Measurements from ENCODE around the gene NMNAT3.
A peak's percentile ranks its signal among the peaks of the same experiment; 100 is the strongest.

The NMNAT3 gene

GRCh38 chr3:139620438-139620837 lies 57.3 kb downstream of the NMNAT3 start:
- peak; percentile 20 for DNase-seq (ENCODE audit: low read depth, low spot score)
- H3K36me3 ChIP-seq (ENCODE audit: insufficient read depth, low read length) = no peaks in the 10 kb centered on the region
- H3K27ac ChIP-seq = no peak overlapping the region
- TF ChIP-seq FOXP2 (optimal IDR thresholded peaks at IDR 0.05; ENCODE audit: control extremely low read depth, extremely low read length, insufficient read depth) (no peak), EZH2 (IDR thresholded peaks at IDR 0.05) (no peak), POLR2AphosphoS5 (IDR thresholded peaks at IDR 0.05; ENCODE audit: borderline replicate concordance, low read depth, low read length) (no peak)
- H3K9ac ChIP-seq (ENCODE audit: insufficient read length) = no peak overlapping the region
- no peaks in the 10 kb centered on the region for H3K9me3 ChIP-seq (ENCODE audit: low read depth, low read length)
- H3K4me3 ChIP-seq = no peak overlapping the region

GRCh38 chr3:139619484-139619883 lies 58.3 kb downstream of the NMNAT3 start:
- Histone ChIP-seq H3K9ac (ENCODE audit: insufficient read length) (no peak overlapping the region), H3K9me3 (ENCODE audit: low read depth, low read length) (no peaks in the 10 kb centered on the region), H3K36me3 (ENCODE audit: insufficient read depth, low read length) (no peaks in the 10 kb centered on the region), H3K27ac (no peak overlapping the region), H3K4me3 (no peak overlapping the region)
- no peak for DNase-seq (ENCODE audit: low read depth, low spot score)
- TF ChIP-seq POLR2AphosphoS5 (IDR thresholded peaks at IDR 0.05; ENCODE audit: borderline replicate concordance, low read depth, low read length) (no peak), FOXP2 (optimal IDR thresholded peaks at IDR 0.05; ENCODE audit: control extremely low read depth, extremely low read length, insufficient read depth) (no peak), EZH2 (IDR thresholded peaks at IDR 0.05) (no peak)

DNA sequence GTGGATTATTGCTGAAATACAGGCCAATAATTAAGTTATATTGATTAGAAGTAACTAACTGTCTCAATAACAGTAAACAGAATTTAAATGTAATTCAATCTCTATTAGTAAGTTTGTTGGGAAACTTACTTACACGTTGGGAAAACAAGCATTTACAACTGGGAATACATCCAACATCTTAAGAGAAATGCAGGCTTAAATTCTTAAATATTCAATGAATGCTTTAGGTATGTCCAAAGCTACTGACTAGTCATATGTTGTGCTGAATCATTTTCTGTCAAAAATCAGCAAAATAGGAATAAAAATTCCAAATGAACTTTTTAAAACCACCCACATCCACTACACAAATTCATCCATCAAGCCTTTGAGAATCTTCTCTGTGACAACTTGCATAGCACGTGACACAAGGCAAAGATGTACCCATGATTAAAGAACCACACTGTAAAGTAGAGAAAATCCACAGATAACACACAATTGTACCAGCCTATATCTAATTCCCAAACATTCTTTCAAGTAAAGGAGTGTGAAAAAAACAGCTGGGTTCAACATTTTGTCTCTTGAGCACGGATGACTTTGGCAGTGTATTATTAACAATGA lies 60.0 kb downstream of the NMNAT3 start:
- Histone ChIP-seq H3K4me3 (no peak overlapping the region), H3K9me3 (ENCODE audit: low read depth, low read length) (no peaks in the 10 kb centered on the region), H3K9ac (ENCODE audit: insufficient read length) (no peak overlapping the region), H3K36me3 (ENCODE audit: insufficient read depth, low read length) (no peaks in the 10 kb centered on the region), H3K27ac (no peak overlapping the region)
- no peak for DNase-seq (ENCODE audit: low read depth, low spot score)
- TF ChIP-seq EZH2 (IDR thresholded peaks at IDR 0.05) (no peak), POLR2AphosphoS5 (IDR thresholded peaks at IDR 0.05; ENCODE audit: borderline replicate concordance, low read depth, low read length) (no peak), FOXP2 (optimal IDR thresholded peaks at IDR 0.05; ENCODE audit: control extremely low read depth, extremely low read length, insufficient read depth) (no peak)

- no peak overlapping the region for H3K4me3 ChIP-seq
- no peaks in the 10 kb centered on the region for H3K9me3 ChIP-seq (ENCODE audit: low read depth, low read length)
- H3K27ac ChIP-seq = no peak overlapping the region
- no peak for DNase-seq (ENCODE audit: low read depth, low spot score)
- H3K9ac ChIP-seq (ENCODE audit: insufficient read length) = no peak overlapping the region
- no peak for TF ChIP-seq EZH2 (IDR thresholded peaks at IDR 0.05)
- H3K36me3 ChIP-seq (ENCODE audit: insufficient read depth, low read length) = no peaks in the 10 kb centered on the region
These were observed 66.2 kb downstream of the NMNAT3 start for GRCh38 chr3:139611528-139611927.

- no peaks in the 10 kb centered on the region for H3K36me3 ChIP-seq (ENCODE audit: insufficient read depth, low read length)
- TF ChIP-seq EZH2 (IDR thresholded peaks at IDR 0.05) (no peak), FOXP2 (optimal IDR thresholded peaks at IDR 0.05; ENCODE audit: control extremely low read depth, extremely low read length, insufficient read depth) (no peak), POLR2AphosphoS5 (IDR thresholded peaks at IDR 0.05; ENCODE audit: borderline replicate concordance, low read depth, low read length) (no peak)
- no peak for DNase-seq (ENCODE audit: low read depth, low spot score)
These were observed 66.9 kb downstream of the NMNAT3 start for GRCh38 chr3:139610886-139611285.

GRCh38 chr3:139608924-139609323 lies 68.8 kb downstream of the NMNAT3 start:
- TF ChIP-seq EZH2 (IDR thresholded peaks at IDR 0.05) = no peak
- TF ChIP-seq POLR2AphosphoS5 (IDR thresholded peaks at IDR 0.05; ENCODE audit: borderline replicate concordance, low read depth, low read length) = no peak
- no peak for TF ChIP-seq FOXP2 (optimal IDR thresholded peaks at IDR 0.05; ENCODE audit: control extremely low read depth, extremely low read length, insufficient read depth)
- Histone ChIP-seq H3K9ac (ENCODE audit: insufficient read length) (no peak overlapping the region), H3K36me3 (ENCODE audit: insufficient read depth, low read length) (no peaks in the 10 kb centered on the region), H3K27ac (no peak overlapping the region), H3K9me3 (ENCODE audit: low read depth, low read length) (no peaks in the 10 kb centered on the region), H3K4me3 (no peak overlapping the region)
- DNase-seq (ENCODE audit: low read depth, low spot score) = no peak

More at GRCh38 chr3:139610886-139611285, 66.9 kb downstream of the NMNAT3 start:
- H3K4me3 ChIP-seq = no peak overlapping the region
- no peak overlapping the region for H3K9ac ChIP-seq (ENCODE audit: insufficient read length)
- no peaks in the 10 kb centered on the region for H3K9me3 ChIP-seq (ENCODE audit: low read depth, low read length)
- H3K27ac ChIP-seq = no peak overlapping the region

- no peak for DNase-seq (ENCODE audit: low read depth, low spot score)
- no peak overlapping the region for H3K27ac ChIP-seq
- H3K9ac ChIP-seq (ENCODE audit: insufficient read length) = no peak overlapping the region
- H3K9me3 ChIP-seq (ENCODE audit: low read depth, low read length) = no peaks in the 10 kb centered on the region
- no peak overlapping the region for H3K4me3 ChIP-seq
- TF ChIP-seq POLR2AphosphoS5 (IDR thresholded peaks at IDR 0.05; ENCODE audit: borderline replicate concordance, low read depth, low read length) = no peak
- no peak for TF ChIP-seq FOXP2 (optimal IDR thresholded peaks at IDR 0.05; ENCODE audit: control extremely low read depth, extremely low read length, insufficient read depth)
- no peak for TF ChIP-seq EZH2 (IDR thresholded peaks at IDR 0.05)
- H3K36me3 ChIP-seq (ENCODE audit: insufficient read depth, low read length) = no peaks in the 10 kb centered on the region
These were observed 69.7 kb downstream of the NMNAT3 start for GRCh38 chr3:139608108-139608380.

DNA sequence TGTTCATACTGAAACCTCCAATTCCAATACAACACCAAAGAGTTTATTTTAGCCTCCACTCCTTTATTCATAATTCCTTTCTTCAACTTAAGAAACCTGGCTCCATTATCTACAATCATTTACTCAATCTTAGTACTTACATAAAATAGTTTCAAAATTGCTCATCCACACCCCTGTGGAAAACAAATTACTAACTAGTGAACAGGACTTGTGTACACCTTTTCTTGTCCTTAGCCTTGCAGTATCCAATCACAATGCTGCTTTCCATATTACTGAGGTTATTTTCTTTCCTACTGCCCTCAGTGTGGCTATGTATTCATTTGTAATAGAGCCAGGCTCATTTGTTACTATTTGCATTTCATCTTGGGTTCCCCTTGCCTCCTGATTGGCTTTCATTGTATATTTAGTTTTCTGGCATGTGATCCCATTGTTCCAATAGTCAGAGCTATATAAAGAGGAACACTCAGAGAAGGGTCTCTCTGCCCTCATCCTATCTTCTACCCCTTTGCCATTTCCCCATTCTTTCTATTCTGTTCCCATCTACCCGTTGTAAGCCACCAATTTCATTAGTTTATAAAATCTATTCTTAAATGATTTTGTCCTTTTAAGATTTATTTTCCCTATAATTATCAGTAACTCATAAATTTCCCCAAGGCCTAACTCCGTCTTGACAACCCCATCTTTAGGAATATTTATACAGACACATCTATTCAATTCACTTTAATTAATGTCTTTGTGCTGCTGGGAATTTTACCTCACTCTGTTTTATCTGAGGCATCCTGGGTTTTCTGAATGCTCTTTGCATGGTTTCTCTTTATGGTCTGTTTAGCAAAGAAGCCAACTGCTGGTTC lies 70.3 kb downstream of the NMNAT3 start:
- H3K36me3 ChIP-seq (ENCODE audit: insufficient read depth, low read length) = no peaks in the 10 kb centered on the region
- no peak for DNase-seq (ENCODE audit: low read depth, low spot score)
- no peak overlapping the region for H3K4me3 ChIP-seq
- TF ChIP-seq FOXP2 (optimal IDR thresholded peaks at IDR 0.05; ENCODE audit: control extremely low read depth, extremely low read length, insufficient read depth) (no peak), EZH2 (IDR thresholded peaks at IDR 0.05) (no peak), POLR2AphosphoS5 (IDR thresholded peaks at IDR 0.05; ENCODE audit: borderline replicate concordance, low read depth, low read length) (no peak)
- no peak overlapping the region for H3K27ac ChIP-seq
- no peak overlapping the region for H3K9ac ChIP-seq (ENCODE audit: insufficient read length)
- H3K9me3 ChIP-seq (ENCODE audit: low read depth, low read length) = no peaks in the 10 kb centered on the region

DNA sequence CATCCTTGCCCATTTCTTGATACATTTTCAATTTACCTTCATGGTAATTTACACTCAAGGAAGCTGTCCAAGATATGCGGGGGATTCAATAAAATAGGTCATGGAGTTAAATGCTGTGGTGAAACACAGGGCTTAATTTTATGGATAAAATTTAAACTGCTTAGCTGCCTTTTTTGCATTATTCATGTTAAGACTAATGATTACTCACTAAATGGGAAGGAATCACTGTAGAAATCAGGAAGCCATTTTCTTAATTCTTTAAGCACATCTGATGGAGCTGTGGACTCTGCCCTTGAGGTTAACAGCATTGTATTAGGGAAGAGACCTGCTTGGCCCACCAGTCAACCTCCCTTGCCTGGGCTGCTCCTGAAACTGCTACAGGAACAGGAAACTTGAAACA lies 75.8 kb downstream of the NMNAT3 start:
- no peak for DNase-seq (ENCODE audit: low read depth, low spot score)
- H3K27ac ChIP-seq = no peak overlapping the region
- TF ChIP-seq FOXP2 (optimal IDR thresholded peaks at IDR 0.05; ENCODE audit: control extremely low read depth, extremely low read length, insufficient read depth) = no peak
- no peak for TF ChIP-seq POLR2AphosphoS5 (IDR thresholded peaks at IDR 0.05; ENCODE audit: borderline replicate concordance, low read depth, low read length)
- TF ChIP-seq EZH2 (IDR thresholded peaks at IDR 0.05) = no peak

More for the DNA sequence above, 75.8 kb downstream of the NMNAT3 start:
- no peak overlapping the region for H3K9ac ChIP-seq (ENCODE audit: insufficient read length)
- no peaks in the 10 kb centered on the region for H3K36me3 ChIP-seq (ENCODE audit: insufficient read depth, low read length)
- no peak overlapping the region for H3K4me3 ChIP-seq
- H3K9me3 ChIP-seq (ENCODE audit: low read depth, low read length) = no peaks in the 10 kb centered on the region

Measured in SK-N-MC (cell line).